ENCODE measurements around the gene OBSCN. TPM values are rescaled to one million over a fixed set of nuclear protein-coding genes. Genes with fewer than 3 reads are reported as not detected.

OBSCN gene
- total RNA-seq, 1 donor from 2014 or later = 5.1 TPM

DNA sequence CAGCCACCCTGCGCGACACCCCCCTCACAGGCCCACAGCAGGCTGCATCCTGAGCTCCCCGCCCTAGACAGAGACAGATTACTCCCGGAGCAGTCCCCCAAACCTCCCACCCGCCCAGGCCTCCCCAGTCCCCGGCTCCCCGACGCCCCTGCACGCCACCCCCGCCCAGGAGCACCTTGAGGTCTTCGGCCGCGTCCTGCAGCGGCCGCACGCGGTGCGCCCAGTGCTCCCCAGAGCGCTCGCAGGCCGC lies 198.1 kb downstream of the OBSCN start:
- TF ChIP-seq EZH2 (IDR thresholded peaks at IDR 0.05) = no peak
- no peak for TF ChIP-seq EZH2phosphoT487 (IDR thresholded peaks at IDR 0.05)
- TF ChIP-seq, protein P1, sequence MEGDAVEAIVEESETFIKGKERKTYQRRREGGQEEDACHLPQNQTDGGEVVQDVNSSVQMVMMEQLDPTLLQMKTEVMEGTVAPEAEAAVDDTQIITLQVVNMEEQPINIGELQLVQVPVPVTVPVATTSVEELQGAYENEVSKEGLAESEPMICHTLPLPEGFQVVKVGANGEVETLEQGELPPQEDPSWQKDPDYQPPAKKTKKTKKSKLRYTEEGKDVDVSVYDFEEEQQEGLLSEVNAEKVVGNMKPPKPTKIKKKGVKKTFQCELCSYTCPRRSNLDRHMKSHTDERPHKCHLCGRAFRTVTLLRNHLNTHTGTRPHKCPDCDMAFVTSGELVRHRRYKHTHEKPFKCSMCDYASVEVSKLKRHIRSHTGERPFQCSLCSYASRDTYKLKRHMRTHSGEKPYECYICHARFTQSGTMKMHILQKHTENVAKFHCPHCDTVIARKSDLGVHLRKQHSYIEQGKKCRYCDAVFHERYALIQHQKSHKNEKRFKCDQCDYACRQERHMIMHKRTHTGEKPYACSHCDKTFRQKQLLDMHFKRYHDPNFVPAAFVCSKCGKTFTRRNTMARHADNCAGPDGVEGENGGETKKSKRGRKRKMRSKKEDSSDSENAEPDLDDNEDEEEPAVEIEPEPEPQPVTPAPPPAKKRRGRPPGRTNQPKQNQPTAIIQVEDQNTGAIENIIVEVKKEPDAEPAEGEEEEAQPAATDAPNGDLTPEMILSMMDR (IDR thresholded peaks at IDR 0.05) = no peak
- Histone ChIP-seq H3K4me1 (peaks cover 21% of the 10 kb centered on the region), H3F3A (ENCODE audit: low read depth) (peaks cover 8% of the 10 kb centered on the region), H3K4me2 (peak overlapping the region; percentile 93), H3K4me3 (peak overlapping the region; percentile 99), H3K79me2 (ENCODE audit: low read depth) (peaks cover 56% of the 10 kb centered on the region), H3K36me3 (no peaks in the 10 kb centered on the region), H3K9me3 (ENCODE audit: low read depth) (no peaks in the 10 kb centered on the region), H4K20me1 (ENCODE audit: low read depth) (peaks cover 52% of the 10 kb centered on the region), H2AFZ (replicated peaks) (no peak overlapping the region), H3K9ac (peak overlapping the region; percentile 90), H3K27ac (no peak overlapping the region), H3K27me3 (no peaks in the 10 kb centered on the region)
- Mint-ChIP-seq H3K4me1 (peaks cover 25% of the 10 kb centered on the region), H3K4me3 (peak overlapping the region; percentile 99), H3K27me3 (ENCODE audit: insufficient read depth, low read depth) (peaks cover 7% of the 10 kb centered on the region), H3K27ac (peak overlapping the region; percentile 79), H3K36me3 (peaks cover 3% of the 10 kb centered on the region), H3K9me3 (no peaks in the 10 kb centered on the region)
- no peak for DNase-seq (ENCODE audit: low spot score)

DNA sequence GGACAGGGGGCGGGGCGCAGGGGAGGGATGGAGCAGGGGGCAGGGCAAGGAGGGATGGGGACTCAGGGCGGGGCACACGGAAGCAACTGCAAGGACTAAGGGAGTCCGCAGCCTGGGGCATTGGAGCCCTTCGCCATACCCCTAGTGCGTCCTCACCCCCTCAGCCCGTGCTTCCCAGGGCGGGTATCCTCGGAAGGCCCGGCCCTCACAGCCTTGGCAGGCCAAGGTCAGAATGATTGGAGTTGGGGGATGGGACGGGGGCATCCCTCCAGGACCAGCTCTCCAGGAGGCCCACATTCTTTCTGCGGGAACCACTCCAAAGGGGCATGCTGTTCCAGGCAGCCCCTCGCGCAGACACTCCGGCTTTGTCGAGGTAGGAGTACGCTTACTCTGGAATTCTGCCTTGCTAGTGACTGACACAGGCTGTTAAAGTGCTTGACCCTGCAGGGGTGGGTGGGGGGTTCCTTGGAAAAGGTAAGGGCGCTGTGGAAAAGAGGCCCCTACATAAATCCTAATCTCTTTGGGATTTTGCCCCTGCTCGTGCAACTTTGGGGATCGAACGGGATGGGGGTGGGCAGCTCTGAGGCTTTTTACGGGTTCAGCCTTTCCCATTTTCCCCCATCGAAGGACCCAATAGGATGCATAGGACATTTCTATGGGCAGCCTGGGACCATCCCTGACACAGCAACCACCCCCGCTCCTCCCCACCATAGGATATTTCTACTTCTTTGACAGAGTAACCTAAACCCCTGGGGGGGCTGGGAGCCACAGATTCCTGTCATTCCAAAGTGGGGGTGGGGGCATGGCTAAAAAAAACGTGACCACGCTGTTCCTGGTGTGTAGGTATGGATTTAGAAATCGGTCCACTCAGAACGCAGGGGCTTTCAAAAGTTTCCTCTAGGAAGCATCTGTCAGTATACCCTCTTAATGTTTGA lies 199.5 kb downstream of the OBSCN start:
- Histone ChIP-seq H3K27me3 (no peaks in the 10 kb centered on the region), H3K4me1 (peaks cover 21% of the 10 kb centered on the region), H3K4me2 (peak overlapping the region; percentile 95), H3K36me3 (no peaks in the 10 kb centered on the region), H2AFZ (replicated peaks) (peak overlapping the region; percentile 82), H3K79me2 (ENCODE audit: low read depth) (peaks cover 49% of the 10 kb centered on the region), H3K27ac (no peak overlapping the region), H3K9ac (no peak overlapping the region), H3K9me3 (ENCODE audit: low read depth) (no peaks in the 10 kb centered on the region), H3F3A (ENCODE audit: low read depth) (peaks cover 8% of the 10 kb centered on the region), H4K20me1 (ENCODE audit: low read depth) (peaks cover 40% of the 10 kb centered on the region), H3K4me3 (peak overlapping the region; percentile 99)
- TF ChIP-seq, protein P1 (IDR thresholded peaks at IDR 0.05) = no peak
- TF ChIP-seq EZH2 (IDR thresholded peaks at IDR 0.05) (no peak), EZH2phosphoT487 (IDR thresholded peaks at IDR 0.05) (no peak)
- Mint-ChIP-seq H3K4me3 (peak overlapping the region; percentile 90), H3K27me3 (ENCODE audit: insufficient read depth, low read depth) (peaks cover 5% of the 10 kb centered on the region), H3K4me1 (peaks cover 25% of the 10 kb centered on the region), H3K36me3 (peaks cover 5% of the 10 kb centered on the region), H3K27ac (no peak overlapping the region), H3K9me3 (no peaks in the 10 kb centered on the region)
- DNase-seq (ENCODE audit: low spot score) = peak; percentile 60

DNA sequence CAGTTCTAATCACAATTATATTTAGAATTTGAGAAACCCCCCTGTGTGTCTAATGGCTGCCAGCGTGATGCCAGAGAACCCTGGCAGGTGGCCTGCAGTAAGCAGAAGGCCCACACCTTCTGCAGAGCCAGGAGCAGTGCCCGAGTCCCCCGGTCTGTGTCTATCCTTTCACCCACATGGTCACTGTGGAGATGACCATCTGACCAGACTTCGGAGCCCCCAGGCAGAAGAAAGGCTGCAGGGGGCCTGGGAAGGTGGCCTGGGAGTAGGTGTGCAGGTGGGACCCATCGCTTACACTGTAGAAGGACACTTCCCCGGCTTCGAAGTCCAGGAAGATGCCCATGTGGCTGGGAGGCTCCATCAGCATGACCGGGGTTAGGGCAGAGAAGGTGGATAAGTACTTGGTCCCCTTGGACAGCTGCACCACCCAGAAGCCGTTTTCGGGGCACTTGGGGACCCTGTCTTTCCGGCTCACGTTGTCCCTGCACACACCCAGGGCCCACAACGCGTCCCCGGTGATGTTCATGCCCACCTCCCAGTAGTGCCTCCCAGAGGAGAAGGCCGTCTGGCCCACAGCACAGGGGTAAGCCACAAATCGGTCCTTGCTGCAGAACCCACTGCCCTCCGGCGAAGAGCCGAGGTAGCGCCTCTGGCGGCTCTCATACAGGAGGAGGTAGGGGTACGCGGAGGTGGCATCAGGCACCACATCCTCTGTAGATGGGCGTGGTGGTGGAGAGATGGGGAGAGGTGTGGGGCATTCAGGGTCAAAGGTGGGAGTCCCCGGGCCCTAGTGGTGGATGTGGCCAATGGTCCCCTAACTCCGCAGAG lies 200.4 kb downstream of the OBSCN start:
- Histone ChIP-seq H3F3A (ENCODE audit: low read depth) (peaks cover 8% of the 10 kb centered on the region), H3K27me3 (no peaks in the 10 kb centered on the region), H3K27ac (no peak overlapping the region), H3K4me3 (peak overlapping the region; percentile 99), H3K4me2 (peak overlapping the region; percentile 95), H4K20me1 (ENCODE audit: low read depth) (peaks cover 31% of the 10 kb centered on the region), H3K4me1 (peaks cover 21% of the 10 kb centered on the region), H2AFZ (replicated peaks) (no peak overlapping the region), H3K79me2 (ENCODE audit: low read depth) (peaks cover 40% of the 10 kb centered on the region), H3K9ac (no peak overlapping the region), H3K36me3 (no peaks in the 10 kb centered on the region), H3K9me3 (ENCODE audit: low read depth) (no peaks in the 10 kb centered on the region)
- H3K27me3 Mint-ChIP-seq (ENCODE audit: insufficient read depth, low read depth) = peaks cover 2% of the 10 kb centered on the region
- no peak overlapping the region for H3K27ac Mint-ChIP-seq
- H3K36me3 Mint-ChIP-seq = peaks cover 7% of the 10 kb centered on the region
- TF ChIP-seq EZH2 (IDR thresholded peaks at IDR 0.05) (no peak), EZH2phosphoT487 (IDR thresholded peaks at IDR 0.05) (no peak)
- TF ChIP-seq, protein P1 (IDR thresholded peaks at IDR 0.05) = no peak
- H3K4me3 Mint-ChIP-seq = peak overlapping the region; percentile 90
- H3K9me3 Mint-ChIP-seq = no peaks in the 10 kb centered on the region
- H3K4me1 Mint-ChIP-seq = peaks cover 25% of the 10 kb centered on the region
- no peak for DNase-seq (ENCODE audit: low spot score)
